HEK293 (cell line): ENCODE measurements around the gene UQCR11.

Experiments
- HOXD13 ChIP-seq: sonication (generic); formaldehyde crosslinking; IDR thresholded peaks from 2 replicates; pipeline ENCODE4 v1.8.0; 2022; ENCODE audit warnings: missing genetic modification reagents, borderline replicate concordance
- ZNF19 ChIP-seq: fragments of 450-650 bp; formaldehyde crosslinking; IDR thresholded peaks from 2 replicates; pipeline ENCODE4; 2016; ENCODE audit warnings: missing biosample characterization, missing genetic modification characterization, low read depth
- ZNF48 ChIP-seq: fragments of 450-650 bp; formaldehyde crosslinking; IDR thresholded peaks from 2 replicates; pipeline ENCODE4 v1.5.1; 2016; ENCODE audit warnings: missing biosample characterization, missing genetic modification characterization
- ZNF660 ChIP-seq: fragments of 450-650 bp; IDR thresholded peaks from 2 replicates; pipeline ENCODE4 v1.5.1; 2018; ENCODE audit warnings: missing biosample characterization, mild to moderate bottlenecking, missing genetic modification characterization
- ZNF792 ChIP-seq: fragments of 450-650 bp; formaldehyde crosslinking; IDR thresholded peaks from 2 replicates; pipeline ENCODE4 v1.5.1; 2016; ENCODE audit warnings: missing biosample characterization, missing genetic modification characterization
- TF ChIP-seq, protein P1 (sequence below): fragments of 450-650 bp; formaldehyde crosslinking; IDR thresholded peaks from 2 replicates; pipeline ENCODE4 v1.5.1; 2017; ENCODE audit warnings: missing biosample characterization, mild to moderate bottlenecking, missing genetic modification characterization, moderate library complexity
- TF ChIP-seq, protein P2 (sequence below): fragments of 450-650 bp; formaldehyde crosslinking; IDR thresholded peaks from 2 replicates; pipeline ENCODE4 v1.5.1; 2016; ENCODE audit warnings: missing biosample characterization, missing genetic modification characterization
- TF ChIP-seq, protein P3 (sequence below): fragments of 450-650 bp; formaldehyde crosslinking; IDR thresholded peaks from 2 replicates; pipeline ENCODE4 v1.5.1; 2016; ENCODE audit warnings: missing biosample characterization, missing genetic modification characterization
- TF ChIP-seq, protein P4 (sequence below): fragments of 450-650 bp; formaldehyde crosslinking; IDR thresholded peaks from 2 replicates; pipeline ENCODE4 v1.5.1; 2016; ENCODE audit warnings: missing biosample characterization, missing genetic modification characterization
- TF ChIP-seq, protein P5 (sequence below): fragments of 450-650 bp; formaldehyde crosslinking; IDR thresholded peaks from 2 replicates; pipeline ENCODE4 v1.5.1; 2016; ENCODE audit warnings: missing biosample characterization, missing genetic modification characterization
- TF ChIP-seq, protein P6 (sequence below): fragments of 450-650 bp; formaldehyde crosslinking; IDR thresholded peaks from 2 replicates; pipeline ENCODE4 v1.5.1; 2017; ENCODE audit warnings: missing biosample characterization, missing genetic modification characterization

DNA sequence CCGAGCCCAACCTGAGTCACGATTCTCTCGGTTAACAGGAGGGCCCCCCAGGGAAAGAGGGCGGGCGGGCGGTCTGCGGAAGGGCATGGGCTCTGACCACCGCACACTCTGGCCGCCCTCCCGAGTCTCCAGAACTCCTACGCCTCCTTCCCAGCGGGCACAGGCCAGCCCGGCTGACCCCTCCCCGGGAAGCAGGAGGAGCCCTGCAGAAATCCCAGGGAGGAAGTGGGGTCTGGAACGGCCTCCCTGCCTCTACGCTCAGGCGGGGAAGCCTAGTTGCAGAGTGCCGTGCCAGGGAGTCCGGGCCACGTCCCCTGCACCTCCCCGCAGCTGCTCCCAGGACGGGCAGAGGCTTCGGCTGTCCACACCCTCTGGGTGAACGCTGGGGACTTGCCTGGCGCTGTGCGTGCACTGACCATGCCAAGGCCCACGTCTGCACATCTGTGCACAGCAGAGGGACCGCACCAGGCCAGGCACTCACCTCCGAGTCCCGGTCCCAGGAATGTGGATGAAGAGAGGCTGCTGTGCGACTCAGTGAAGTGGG lies 26.4 kb upstream of the UQCR11 start:
- TF ChIP-seq, protein P1, sequence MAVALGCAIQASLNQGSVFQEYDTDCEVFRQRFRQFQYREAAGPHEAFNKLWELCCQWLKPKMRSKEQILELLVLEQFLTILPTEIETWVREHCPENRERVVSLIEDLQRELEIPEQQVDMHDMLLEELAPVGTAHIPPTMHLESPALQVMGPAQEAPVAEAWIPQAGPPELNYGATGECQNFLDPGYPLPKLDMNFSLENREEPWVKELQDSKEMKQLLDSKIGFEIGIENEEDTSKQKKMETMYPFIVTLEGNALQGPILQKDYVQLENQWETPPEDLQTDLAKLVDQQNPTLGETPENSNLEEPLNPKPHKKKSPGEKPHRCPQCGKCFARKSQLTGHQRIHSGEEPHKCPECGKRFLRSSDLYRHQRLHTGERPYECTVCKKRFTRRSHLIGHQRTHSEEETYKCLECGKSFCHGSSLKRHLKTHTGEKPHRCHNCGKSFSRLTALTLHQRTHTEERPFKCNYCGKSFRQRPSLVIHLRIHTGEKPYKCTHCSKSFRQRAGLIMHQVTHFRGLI: no peak
- TF ChIP-seq ZNF660 (tag by site-specific recombination): no peak
- TF ChIP-seq, protein P2, sequence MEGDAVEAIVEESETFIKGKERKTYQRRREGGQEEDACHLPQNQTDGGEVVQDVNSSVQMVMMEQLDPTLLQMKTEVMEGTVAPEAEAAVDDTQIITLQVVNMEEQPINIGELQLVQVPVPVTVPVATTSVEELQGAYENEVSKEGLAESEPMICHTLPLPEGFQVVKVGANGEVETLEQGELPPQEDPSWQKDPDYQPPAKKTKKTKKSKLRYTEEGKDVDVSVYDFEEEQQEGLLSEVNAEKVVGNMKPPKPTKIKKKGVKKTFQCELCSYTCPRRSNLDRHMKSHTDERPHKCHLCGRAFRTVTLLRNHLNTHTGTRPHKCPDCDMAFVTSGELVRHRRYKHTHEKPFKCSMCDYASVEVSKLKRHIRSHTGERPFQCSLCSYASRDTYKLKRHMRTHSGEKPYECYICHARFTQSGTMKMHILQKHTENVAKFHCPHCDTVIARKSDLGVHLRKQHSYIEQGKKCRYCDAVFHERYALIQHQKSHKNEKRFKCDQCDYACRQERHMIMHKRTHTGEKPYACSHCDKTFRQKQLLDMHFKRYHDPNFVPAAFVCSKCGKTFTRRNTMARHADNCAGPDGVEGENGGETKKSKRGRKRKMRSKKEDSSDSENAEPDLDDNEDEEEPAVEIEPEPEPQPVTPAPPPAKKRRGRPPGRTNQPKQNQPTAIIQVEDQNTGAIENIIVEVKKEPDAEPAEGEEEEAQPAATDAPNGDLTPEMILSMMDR (tag by site-specific recombination): no peak
- TF ChIP-seq, protein P3, sequence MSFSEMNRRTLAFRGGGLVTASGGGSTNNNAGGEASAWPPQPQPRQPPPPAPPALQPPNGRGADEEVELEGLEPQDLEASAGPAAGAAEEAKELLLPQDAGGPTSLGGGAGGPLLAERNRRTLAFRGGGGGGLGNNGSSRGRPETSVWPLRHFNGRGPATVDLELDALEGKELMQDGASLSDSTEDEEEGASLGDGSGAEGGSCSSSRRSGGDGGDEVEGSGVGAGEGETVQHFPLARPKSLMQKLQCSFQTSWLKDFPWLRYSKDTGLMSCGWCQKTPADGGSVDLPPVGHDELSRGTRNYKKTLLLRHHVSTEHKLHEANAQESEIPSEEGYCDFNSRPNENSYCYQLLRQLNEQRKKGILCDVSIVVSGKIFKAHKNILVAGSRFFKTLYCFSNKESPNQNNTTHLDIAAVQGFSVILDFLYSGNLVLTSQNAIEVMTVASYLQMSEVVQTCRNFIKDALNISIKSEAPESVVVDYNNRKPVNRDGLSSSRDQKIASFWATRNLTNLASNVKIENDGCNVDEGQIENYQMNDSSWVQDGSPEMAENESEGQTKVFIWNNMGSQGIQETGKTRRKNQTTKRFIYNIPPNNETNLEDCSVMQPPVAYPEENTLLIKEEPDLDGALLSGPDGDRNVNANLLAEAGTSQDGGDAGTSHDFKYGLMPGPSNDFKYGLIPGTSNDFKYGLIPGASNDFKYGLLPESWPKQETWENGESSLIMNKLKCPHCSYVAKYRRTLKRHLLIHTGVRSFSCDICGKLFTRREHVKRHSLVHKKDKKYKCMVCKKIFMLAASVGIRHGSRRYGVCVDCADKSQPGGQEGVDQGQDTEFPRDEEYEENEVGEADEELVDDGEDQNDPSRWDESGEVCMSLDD (tag by site-specific recombination): no peak
- TF ChIP-seq, protein P4, sequence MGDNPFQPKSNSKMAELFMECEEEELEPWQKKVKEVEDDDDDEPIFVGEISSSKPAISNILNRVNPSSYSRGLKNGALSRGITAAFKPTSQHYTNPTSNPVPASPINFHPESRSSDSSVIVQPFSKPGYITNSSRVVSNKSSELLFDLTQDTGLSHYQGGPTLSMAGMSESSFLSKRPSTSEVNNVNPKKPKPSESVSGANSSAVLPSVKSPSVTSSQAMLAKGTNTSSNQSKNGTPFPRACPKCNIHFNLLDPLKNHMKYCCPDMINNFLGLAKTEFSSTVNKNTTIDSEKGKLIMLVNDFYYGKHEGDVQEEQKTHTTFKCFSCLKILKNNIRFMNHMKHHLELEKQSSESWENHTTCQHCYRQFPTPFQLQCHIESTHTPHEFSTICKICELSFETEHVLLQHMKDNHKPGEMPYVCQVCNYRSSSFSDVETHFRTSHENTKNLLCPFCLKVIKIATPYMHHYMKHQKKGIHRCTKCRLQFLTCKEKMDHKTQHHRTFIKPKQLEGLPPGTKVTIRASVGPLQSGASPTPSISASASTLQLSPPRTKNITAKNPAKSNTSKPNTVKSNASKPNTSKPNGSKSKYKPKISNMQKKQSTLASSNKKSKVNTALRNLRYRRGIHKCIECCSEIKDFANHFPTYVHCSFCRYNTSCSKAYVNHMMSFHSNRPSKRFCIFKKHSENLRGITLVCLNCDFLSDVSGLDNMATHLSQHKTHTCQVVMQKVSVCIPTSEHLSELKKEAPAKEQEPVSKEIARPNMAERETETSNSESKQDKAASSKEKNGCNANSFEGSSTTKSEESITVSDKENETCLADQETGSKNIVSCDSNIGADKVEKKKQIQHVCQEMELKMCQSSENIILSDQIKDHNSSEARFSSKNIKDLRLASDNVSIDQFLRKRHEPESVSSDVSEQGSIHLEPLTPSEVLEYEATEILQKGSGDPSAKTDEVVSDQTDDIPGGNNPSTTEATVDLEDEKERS (tag by site-specific recombination): no peak
- TF ChIP-seq, protein P5, sequence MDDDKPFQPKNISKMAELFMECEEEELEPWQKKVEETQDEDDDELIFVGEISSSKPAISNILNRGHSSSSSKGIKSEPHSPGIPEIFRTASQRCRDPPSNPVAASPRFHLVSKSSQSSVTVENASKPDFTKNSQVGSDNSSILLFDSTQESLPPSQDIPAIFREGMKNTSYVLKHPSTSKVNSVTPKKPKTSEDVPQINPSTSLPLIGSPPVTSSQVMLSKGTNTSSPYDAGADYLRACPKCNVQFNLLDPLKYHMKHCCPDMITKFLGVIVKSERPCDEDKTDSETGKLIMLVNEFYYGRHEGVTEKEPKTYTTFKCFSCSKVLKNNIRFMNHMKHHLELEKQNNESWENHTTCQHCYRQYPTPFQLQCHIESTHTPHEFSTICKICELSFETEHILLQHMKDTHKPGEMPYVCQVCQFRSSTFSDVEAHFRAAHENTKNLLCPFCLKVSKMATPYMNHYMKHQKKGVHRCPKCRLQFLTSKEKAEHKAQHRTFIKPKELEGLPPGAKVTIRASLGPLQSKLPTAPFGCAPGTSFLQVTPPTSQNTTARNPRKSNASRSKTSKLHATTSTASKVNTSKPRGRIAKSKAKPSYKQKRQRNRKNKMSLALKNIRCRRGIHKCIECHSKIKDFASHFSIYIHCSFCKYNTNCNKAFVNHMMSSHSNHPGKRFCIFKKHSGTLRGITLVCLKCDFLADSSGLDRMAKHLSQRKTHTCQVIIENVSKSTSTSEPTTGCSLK (tag by site-specific recombination): no peak
- no peak for TF ChIP-seq ZNF792 (tag by site-specific recombination)
- no peak for TF ChIP-seq ZNF19
- TF ChIP-seq HOXD13 (CRISPR knock-in tag): no peak
- TF ChIP-seq, protein P6, sequence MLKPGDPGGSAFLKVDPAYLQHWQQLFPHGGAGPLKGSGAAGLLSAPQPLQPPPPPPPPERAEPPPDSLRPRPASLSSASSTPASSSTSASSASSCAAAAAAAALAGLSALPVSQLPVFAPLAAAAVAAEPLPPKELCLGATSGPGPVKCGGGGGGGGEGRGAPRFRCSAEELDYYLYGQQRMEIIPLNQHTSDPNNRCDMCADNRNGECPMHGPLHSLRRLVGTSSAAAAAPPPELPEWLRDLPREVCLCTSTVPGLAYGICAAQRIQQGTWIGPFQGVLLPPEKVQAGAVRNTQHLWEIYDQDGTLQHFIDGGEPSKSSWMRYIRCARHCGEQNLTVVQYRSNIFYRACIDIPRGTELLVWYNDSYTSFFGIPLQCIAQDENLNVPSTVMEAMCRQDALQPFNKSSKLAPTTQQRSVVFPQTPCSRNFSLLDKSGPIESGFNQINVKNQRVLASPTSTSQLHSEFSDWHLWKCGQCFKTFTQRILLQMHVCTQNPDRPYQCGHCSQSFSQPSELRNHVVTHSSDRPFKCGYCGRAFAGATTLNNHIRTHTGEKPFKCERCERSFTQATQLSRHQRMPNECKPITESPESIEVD (tag by site-specific recombination): no peak
- no peak for TF ChIP-seq ZNF48 (tag by site-specific recombination)
